RWPE1 (cell line): ENCODE data around the gene ARID1A.
A peak's percentile ranks its signal among the peaks of the same experiment; 100 is the strongest.

Experiments used
- CTCF ChIA-PET: fragments of 350-600 bp; sonication (Branson Sonifier 250); formaldehyde crosslinking; extraction: SDS; loops from one replicate; lab custom pipeline; 2021; lab: Yijun Ruan, JAX
- POLR2A ChIA-PET: fragments of 400-600 bp; formaldehyde crosslinking; extraction: SDS; loops from one replicate; lab custom pipeline; 2020; ENCODE audit warnings: antibody characterized with exemption; ENCODE audit not compliant: low non-redundant PET; lab: Yijun Ruan, JAX
- DNase-seq: peaks from one replicate; pipeline ENCODE4 v3.0.0; 2012; ENCODE audit warnings: low spot score
- H3K27ac ChIP-seq: fragments of 450-650 bp; 2 replicates; pipeline ENCODE4 v1.5.1; 2017
- TF ChIP-seq, protein P1 (sequence below): fragments of 450-650 bp; conservative IDR thresholded peaks from 2 replicates; pipeline ENCODE4 v1.5.1; 2017; ENCODE audit warnings: low read depth, mild to moderate bottlenecking

The ARID1A gene

DNA sequence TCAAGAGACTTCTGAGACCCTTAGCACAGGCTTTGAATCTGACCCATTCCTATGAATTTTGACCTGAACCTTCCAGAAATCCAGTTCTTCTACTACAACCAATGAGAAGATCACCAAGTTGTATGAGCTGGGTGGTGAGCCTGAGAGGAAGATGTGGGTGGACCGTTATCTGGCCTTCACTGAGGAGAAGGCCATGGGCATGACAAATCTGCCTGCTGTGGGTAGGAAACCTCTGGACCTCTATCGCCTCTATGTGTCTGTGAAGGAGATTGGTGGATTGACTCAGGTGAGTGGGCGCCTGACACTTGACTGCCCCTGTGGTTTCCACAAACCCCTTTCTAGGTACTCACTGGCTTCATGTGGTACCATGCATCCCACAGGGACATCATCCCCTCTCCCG, 71.9 kb downstream of the ARID1A start:
- no peak for DNase-seq
- POLR2A ChIA-PET = no interaction called here
- H3K27ac ChIP-seq = no peak overlapping the region

DNA sequence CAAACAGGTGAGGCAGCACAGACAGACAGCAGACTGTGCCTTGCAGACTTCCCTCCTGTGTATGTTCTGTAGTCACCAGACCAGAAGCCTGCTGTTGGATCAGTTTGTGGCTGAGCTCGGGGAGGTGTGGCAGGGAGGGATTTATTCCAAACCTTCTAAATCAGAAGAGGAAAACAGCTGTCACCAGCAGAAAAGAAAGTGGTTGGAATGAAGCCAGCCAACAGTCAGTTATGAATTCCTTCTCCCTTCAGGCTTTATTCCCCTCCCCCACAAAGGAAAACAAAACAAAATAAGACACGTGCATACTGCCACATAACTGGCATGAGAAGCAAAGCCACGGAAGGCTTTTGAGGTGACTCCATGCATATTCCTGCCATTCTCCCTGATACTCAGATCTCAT, 72.9 kb downstream of the ARID1A start:
- ChIA-PET CTCF (interaction anchor here (0.6 to 1.4 kb wide), 3 partner anchors 14 to 217 kb away, joined by 3 read pairs; no protein-coding TSS in a partner anchor), POLR2A (no interaction called here)
- TF ChIP-seq, protein P1, sequence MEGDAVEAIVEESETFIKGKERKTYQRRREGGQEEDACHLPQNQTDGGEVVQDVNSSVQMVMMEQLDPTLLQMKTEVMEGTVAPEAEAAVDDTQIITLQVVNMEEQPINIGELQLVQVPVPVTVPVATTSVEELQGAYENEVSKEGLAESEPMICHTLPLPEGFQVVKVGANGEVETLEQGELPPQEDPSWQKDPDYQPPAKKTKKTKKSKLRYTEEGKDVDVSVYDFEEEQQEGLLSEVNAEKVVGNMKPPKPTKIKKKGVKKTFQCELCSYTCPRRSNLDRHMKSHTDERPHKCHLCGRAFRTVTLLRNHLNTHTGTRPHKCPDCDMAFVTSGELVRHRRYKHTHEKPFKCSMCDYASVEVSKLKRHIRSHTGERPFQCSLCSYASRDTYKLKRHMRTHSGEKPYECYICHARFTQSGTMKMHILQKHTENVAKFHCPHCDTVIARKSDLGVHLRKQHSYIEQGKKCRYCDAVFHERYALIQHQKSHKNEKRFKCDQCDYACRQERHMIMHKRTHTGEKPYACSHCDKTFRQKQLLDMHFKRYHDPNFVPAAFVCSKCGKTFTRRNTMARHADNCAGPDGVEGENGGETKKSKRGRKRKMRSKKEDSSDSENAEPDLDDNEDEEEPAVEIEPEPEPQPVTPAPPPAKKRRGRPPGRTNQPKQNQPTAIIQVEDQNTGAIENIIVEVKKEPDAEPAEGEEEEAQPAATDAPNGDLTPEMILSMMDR = no peak
- H3K27ac ChIP-seq = no peak overlapping the region
- DNase-seq = no peak

More for the DNA sequence above, 71.9 kb downstream of the ARID1A start:
- TF ChIP-seq, protein P1 = no peak
- CTCF ChIA-PET = interaction anchor here (1.5 kb wide), 1 partner anchor 21 kb away, joined by 3 read pairs; no protein-coding TSS in a partner anchor

DNA sequence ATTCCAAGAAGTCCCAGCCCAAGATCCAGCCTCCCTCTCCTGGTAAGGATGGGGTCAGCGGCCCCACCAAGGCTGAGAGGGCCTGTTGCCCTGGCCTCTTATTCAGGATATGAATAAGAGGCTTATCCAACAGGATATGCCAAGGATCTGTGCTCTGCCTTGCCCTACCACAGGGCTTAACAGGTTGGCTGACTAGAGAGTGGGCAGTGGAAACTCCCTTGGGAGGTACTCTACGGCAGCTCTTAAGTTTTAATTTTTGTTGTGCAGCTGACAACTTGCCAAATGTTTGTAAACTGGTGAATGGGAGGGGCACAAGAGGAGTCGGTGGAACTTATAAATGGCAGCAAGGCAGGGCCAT, 75.4 kb downstream of the ARID1A start:
- H3K27ac ChIP-seq = peak overlapping the region; percentile 75
- CTCF ChIA-PET = interaction anchor here (0.7 to 1.2 kb wide), 2 partner anchors 18 to 93 kb away, joined by 4 to 8 read pairs; no protein-coding TSS in a partner anchor
- no peak for DNase-seq

DNA sequence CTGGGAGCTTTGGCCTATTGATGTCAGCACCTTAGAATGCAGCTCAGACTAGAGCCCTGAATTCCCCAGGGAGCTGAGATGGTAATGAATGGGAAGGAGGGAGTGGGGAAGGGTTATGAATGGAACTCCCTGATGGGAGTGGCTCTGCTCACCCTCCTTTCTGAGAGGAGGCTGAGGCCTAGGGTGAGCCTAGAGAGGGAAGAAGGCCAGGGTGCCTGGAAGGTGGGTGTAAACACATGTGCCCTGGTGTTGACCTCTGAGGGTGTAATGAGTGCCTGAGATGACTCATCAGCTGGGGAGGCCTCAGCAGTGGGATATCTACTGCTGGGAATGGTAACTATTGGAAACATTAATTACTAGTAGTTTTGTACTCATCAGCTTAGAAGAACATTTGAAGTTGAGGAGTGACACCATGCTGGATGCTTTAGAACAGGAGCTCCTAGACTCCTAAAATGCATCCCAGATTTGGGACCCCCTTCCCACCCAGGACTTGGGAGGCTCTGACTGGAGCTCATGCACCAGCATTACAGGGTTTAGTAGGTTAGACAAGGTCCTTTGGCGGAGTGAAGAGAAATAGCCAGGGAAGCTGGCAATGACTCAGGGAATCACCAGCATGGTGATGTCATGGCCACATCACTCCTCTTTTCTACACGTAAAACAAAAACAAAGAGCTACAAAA, 76.0 kb downstream of the ARID1A start:
- POLR2A ChIA-PET = interaction anchor here (0.6 to 1.1 kb wide), 2 partner anchors 13 to 16 kb away, joined by 3 read pairs; partner anchors contain the start of gene PIGV

More for the DNA sequence above, 75.4 kb downstream of the ARID1A start:
- POLR2A ChIA-PET = interaction anchor here (1.1 kb wide), 1 partner anchor 16 kb away, joined by 3 read pairs; the partner anchor contains the start of gene PIGV
- TF ChIP-seq, protein P1 = no peak

DNA sequence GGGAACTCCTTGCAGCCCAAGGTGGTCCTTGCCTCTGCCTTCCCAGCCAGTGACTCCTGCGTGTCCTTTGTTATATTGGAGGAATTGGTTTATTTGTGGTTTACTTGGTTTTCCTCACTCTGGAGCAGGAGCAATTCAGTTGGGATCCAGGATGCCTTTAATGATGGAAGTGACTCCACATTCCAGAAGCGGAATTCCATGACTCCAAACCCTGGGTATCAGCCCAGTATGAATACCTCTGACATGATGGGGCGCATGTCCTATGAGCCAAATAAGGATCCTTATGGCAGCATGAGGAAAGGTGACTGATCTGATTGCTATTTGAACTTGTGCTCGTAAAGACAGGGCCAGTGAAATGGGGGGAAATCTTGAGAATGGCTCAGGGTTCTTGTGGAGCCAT, 76.9 kb downstream of the ARID1A start:
- ChIA-PET CTCF (interaction anchor here (0.6 to 1.1 kb wide), 3 partner anchors 18 to 666 kb away, joined by 3 to 7 read pairs (median 3); no protein-coding TSS in a partner anchor), POLR2A (interaction anchor here (0.6 kb wide), 1 partner anchor 13 kb away, joined by 3 read pairs; no protein-coding TSS in a partner anchor)
- peak overlapping the region; percentile 75 for H3K27ac ChIP-seq
- TF ChIP-seq, protein P1 = no peak
- peak; percentile 90 for DNase-seq

More for the DNA sequence above, 76.0 kb downstream of the ARID1A start:
- peak; percentile 97 for DNase-seq
- CTCF ChIA-PET = interaction anchor here (0.7 to 1.2 kb wide), 4 partner anchors 17 to 94 kb away, joined by 3 to 8 read pairs (median 4); no protein-coding TSS in a partner anchor
- TF ChIP-seq, protein P1 = no peak
- H3K27ac ChIP-seq = peak overlapping the region; percentile 75

DNA sequence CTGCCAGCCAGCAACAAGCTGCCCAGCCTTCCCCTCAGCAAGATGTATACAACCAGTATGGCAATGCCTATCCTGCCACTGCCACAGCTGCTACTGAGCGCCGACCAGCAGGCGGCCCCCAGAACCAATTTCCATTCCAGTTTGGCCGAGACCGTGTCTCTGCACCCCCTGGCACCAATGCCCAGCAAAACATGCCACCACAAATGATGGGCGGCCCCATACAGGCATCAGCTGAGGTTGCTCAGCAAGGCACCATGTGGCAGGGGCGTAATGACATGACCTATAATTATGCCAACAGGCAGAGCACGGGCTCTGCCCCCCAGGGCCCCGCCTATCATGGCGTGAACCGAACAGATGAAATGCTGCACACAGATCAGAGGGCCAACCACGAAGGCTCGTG, 78.6 kb downstream of the ARID1A start:
- DNase-seq = no peak
- H3K27ac ChIP-seq = no peak overlapping the region
- ChIA-PET CTCF (no interaction called here), POLR2A (no interaction called here)
- TF ChIP-seq, protein P1 = no peak
